NCI-H524 (cell line): ENCODE data around the gene MBP.

Experiments
- DNase-seq, 2 experiments: peaks; one replicate each; lab custom pipeline; 2025; lab: John Stamatoyannopoulos, UW

MBP gene

DNA sequence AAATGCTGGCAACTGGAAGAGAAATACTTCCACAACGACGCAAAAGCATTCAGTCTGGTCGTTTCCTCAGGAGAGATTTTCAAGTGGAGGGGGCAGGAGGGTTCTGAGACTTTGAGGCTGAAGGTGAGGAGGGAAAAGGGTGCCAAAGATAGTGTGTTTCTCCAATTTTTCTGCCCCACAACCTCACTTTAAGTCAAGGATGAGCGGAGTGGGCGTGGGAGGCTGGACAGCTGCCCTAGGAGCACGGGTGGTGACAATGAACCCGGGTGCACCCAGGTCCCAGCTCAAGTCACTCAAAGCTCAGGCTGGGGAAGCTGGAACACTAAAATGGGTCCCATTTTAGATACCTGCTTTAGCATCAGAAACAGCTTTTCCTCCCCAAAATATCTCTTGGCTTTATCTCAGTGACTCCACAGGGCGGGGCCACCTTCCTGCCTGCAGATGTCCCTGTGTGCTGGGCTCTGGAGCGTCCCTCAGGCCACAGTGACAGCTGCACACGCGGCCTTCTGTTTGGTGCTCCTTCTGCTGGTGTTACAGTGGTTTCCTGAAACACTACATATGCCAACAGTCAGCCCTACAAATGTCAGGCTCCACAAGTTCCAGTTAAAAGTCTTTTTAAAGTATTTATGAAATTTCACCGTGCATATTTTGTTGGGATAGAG, 1.4 kb upstream of the MBP start:
- peak; percentile 8 to 74 for DNase-seq

DNA sequence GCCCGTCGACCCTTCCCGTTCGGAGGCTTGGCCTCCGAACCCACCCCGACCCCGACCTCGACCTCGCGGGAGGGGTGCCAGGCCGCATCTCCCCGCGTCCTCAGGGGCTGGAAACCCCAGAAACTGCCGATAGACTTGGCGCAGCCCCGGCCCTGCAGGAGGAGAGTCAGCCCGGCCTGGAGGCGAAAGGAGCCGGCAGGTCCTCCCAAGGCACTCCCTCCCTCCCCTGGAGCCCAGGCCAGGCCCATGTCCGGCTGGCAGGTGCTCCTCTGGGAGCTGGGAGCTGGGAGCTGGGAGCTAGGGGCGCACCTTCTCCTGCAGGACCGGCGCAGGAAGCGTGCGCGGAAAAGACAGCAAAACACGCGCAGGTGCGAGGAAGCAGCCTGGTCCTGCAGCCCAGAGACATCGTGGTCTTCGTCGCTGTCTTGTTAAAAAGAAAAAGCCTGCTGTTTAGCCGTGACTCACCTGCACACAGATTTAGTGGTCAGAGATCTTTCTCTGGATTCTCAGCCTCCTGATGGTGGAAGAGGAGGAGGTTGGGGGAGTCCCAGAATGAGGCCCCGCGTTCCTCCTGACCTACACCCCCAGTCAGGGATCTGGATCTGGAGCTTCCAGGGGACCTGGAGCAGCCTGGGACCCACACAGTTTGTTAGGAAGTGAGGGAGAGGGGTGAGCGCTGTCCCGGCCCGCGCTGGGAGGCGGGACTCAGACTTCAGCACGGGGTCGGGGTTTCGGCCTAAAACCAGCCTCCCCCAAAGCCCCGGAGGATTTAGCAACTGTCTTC, 660 bp upstream of the MBP start:
- DNase-seq, result no peak

DNA sequence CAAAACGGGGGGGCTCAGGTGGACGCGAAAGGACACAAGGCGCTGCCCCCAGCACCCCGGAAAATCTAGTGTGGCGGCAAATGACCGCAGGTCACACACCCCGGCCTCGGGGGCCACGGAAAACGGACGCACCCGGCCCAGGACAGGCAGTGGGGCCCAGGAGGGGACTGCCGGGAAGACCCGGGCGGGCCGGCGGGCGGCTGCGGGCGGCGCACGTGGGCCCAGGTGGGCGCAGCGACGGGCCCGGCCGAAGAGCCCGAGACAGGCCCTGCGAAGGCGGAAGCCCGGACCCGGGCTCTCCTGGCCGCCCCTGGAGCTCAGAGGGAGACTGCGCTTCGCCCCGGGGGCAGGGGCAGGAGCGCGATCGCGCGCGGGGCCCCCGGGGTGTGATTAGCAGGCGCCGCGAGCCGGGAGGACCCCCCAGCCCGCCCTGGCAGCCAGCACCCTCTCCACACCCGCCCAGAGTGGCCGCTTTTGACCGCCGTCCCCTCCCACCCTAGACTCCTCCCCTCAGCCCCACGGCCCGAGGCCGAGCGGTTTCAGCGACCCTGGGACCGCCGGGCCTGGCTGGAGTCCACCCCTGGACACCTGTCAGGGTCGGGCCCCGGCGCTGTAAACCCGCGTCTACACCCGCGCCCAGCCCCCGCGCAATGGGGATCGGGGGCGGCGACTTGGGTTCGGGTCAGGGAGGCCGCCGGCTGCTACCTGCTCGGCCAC, 773 bp downstream of the MBP start:
- DNase-seq, result no peak

DNA sequence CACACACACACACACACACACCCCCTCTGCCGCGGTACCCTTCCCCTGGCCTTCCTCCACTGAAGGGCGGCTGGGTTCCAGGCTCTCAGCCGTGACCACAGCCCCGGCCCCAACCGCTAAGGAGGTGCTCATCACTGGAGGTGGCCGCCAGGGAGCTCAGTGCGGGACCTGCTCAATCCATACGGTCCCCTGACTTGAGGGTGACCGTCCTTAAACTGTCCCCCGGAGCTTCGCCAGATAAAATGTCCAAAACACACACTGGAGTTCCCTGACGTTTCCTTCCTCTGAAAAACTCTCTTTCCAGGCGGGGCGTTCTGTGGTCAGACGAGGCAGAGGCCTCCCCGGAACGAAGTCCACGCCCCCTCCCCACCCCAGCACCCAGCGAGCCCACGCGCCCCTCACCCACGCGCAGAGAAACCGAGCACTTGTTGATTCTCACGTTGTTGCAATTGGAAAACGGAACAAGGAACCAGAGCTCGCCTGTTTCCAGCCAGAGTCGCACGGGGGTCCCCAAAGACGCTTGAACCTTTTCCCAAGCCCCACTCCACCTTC, 1.4 kb downstream of the MBP start:
- DNase-seq, result no peak

DNA sequence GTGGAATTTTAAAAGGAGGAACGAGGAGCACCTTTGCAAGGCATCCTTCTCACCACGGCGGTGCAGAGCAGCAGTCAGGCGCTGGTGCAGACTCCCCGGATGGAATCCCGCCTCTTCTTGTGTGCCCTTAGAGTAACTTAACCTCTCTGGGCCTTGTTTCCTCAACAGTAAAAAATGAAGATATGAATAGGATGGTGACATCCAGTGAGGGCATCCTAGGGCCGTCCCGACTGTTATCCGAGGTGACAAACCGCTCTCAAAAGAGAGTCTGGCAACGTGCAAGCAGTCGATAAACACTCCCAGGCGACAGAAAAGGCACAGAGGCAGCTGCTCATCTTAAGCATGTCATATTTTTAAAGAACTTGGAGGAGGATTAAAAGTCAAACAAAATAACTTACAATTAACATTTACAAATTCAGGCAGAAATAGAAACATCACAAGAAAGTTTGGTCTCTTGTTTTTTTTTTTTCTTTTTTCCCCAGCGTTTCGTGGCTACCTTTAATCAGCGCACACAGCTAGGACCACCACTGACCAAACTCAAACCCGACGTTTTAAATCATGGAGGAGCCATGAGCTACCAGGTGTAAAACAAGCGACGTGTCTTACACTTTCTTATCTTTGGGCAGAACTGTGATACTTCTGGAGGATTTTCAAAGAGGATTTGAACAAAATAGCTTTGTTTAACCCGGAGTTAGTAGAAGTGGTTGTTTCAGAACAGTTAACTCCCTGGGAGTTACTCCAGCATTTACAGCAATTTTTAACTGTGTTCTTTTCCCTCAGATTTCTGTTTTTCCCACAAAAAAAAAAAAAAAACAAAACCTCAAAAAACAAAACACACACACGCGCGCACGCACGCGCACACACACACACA, 2.1 kb downstream of the MBP start:
- DNase-seq, result no peak

DNA sequence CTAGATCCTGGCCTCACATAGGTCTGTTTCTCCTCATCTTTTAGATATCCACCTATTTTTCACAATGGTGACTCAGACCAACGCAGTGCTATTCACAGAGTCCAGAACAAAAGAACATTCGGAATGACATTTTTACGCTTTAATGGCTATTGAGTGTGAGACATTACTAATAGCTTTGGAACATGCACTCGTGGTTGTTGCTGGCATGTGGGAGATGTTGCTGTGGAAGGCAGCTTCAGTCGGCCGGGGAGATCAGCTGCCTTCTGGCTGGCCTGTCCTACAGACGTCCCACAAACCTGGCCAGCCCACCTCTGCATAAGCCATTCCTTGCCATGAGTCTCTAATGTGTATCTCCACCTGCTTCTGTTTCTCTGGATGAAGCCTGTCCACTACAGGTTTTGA, 3.4 kb downstream of the MBP start:
- DNase-seq, result no peak

DNA sequence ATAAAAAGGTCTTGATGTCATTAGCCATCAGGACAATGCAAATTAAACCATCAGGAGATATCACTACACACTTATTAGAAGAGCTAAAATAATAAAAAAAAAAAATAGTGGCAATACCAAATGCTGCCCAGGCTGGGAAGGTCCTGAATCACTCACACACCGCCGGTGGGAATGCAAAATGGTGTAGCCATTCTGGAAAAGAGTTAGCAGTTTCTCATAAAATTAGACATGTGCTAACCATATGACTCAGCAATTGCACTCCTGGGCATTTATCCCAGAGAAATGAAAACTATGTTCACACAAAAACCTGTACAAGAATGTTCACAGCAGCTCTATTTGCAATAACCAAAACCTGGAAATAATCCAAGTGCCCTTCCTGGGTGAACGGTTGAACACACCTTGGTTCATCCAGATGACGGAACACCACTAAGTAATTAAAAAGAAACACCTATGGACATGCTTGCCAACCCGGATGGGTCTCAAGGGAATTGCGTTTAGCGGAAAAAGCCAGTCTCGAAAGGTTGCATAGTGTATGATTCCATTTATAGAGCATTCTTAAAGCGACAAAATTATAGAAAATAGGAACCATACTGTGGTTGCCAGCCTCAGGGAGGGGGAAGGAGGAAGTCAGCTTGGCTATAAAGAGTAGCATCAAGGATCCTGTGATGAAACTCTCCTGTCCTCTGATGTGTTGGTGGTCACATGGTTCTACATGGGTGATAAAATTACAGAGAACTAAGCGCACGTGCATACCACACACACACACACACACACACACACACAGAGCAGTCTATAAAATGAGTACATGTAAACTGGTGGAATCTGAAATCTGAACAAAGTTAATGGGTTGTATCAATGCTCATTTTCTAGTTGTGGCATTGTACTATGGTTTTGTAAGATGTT, 4.6 kb downstream of the MBP start:
- peak in 1 of 2 experiments; percentile 20 for DNase-seq

DNA sequence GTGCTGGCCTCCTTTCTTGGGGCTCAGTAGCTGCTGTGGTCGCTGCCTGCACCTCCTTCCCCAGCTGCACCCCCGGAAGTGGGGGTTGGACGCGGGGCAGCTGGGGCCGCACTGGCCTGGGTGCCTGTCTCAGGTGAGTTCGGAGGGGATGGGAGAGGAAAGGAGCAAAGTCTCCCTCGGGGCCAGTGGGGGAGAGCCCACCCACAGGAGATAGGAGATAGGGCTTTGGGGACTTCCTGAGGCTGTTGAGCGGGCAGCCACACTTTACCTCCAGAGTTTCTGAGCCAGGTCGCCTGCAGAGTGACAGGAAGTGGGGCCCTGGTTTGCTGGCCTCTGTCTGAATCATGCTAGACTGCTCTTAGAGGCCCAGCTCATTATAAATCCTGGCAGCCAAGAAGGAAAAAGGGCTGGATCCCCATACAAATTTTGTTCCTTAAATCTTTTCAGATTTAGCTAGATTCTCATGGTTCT, 8.1 kb downstream of the MBP start:
- DNase-seq, result no peak

DNA sequence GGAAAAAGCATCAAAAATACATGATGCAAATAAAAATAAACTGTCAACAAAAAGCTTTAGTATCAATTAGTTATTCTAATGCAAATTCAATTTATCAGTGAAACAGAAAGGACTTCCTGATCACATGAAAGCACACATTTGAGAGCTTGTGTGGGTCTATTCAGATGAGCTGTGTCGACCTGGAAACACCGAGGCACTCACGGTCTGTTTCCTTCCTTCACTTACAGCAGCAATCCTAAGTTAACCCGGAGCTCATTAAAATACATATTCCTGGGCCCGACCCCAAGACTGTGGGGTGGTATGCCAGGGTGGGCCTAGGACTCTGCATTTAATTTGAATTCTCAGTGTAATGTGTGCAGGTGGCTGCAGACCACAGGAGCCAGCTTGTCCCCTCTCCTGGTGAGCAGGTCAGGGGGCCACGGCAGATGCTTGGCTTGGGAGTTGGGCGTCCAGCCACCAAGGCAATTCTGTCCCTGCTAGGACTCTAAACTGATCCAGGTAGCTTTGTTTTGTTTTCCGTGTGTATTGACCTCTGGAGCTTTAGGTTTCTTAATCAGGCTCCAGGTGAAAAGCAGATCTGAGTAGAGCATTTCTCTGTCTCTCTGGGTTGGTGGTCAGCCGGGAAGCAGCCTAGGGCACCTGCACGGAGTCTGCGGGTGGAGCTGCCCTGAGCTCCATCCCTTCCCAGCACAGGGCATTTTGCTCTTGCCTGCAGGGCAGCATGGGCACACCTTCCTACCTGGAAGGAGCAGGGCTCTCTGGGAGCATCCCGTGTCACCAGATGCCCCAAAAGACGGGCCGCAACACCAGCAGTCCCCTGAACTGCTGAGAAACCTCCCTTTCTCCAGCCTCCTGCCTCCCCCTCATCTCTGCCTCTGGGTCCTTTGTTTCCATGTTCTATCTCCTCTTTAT, 9.0 kb downstream of the MBP start:
- DNase-seq, result no peak

DNA sequence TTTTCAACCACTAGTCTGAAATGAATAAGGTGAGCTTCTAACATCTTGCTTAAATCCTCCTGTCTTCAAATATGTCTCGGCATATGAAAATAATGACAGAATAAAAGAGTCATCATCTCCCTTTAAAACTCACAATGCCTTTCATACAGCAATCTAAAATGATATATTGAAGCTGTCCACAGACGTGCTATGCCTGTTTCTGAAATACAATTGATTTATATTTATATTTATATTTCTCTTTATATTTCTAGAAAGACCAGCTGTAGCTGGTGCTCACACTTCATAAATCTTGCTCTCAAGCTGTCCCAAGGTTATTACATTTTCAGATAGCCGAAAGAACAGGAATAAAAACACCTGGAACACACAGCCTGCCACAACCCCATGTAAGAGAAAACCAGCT, 11.1 kb downstream of the MBP start:
- no peak for DNase-seq

DNA sequence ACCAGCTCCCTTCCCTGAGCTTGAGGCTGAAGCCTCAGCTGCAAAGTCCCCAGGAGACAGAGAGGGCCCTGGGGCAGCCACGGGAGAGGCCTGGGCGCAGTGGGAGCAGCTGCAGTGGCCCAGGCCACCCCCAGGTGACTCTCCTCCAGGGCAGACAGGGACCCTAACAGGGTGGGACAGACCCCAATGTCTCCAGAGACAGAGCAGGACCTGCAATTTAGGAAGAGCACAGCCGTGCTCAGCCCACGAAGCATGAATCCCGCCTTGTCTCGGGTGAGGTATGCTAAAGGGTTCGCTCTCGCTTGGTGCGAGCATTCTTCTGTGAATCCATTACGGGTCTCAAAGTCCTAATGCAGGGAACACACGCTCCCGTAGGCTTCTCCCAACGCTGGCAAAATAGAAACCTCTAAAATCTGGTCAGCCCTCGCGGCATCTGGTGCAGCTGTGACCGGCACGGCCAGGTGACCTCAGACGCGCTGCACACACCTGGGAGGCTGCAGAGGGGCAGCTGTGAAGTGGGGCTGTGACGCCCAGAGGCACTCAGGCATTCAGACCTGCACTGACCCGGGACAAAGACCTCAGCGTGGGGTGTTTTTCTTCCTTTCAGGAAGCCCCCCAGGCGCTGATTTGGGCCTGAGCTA, 12.6 kb downstream of the MBP start:
- DNase-seq, result no peak

DNA sequence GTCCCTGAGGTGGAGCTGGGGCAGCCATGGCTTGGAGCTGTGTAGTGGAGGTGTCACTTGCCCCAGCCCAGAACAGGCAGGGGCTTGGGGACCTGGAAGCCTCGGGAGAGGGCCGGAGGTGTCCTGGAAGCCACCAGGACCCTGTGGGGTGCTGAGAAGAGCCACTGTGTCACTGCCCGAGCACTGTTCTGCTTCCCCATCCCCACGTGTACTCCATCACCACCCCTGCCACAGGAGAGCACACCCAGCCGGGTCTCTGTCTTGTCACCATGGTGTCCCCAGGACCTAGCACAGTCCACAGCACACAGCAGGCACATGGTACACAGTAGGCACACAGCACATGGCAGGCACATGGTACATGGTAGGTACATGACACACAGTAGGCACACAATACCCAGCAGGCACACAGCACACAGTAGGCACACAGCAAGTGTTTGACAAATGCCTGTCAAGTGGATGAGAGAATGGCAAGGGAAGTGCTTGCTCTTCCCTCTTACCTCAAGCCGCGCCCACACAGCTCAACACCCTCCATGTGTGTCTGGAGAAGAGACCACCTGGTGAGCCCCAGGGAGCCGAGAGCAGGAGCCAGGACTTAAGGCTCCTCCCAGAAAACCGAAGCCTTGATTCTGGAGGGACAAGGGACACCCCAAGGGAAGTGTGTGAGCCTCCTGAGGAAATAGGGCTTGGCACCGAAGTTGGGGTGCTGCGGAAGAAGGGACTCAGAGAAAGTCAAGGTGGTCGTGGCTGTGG, 13.3 kb downstream of the MBP start:
- no peak for DNase-seq

DNA sequence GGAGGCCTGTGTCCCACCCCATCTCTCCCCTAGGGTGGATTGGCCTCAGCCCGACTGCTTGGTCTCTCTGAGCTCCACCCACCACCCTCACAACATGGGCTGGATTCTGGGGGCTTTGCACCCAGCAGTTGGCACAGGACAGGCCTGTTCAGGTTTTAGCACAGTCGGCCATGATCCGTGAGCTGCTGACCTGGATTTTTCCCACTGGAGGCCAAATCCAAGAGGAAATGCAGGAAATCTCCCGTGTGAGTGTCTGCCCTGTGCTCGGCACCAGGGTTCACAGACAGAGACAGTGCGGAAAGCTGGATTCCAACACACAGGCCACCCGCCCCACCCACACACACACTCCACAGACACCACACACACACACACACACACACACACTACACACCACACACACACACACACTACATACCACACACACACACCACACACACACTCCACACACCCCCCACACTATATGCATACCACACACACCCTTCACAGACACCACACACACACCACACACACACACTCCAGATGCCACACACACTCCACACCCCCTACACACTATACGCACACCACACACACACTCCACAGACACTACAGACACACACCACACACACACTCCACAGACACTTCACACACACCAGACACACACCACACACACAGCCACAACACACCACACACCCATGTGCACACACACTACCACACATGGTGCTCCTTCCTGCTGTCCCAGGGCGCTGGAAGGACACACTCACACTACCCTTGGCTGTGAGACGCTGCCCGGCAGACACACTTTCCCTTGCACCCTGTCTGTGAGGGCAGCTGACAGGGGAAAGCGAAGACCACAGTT, 14.1 kb downstream of the MBP start:
- DNase-seq, result no peak

DNA sequence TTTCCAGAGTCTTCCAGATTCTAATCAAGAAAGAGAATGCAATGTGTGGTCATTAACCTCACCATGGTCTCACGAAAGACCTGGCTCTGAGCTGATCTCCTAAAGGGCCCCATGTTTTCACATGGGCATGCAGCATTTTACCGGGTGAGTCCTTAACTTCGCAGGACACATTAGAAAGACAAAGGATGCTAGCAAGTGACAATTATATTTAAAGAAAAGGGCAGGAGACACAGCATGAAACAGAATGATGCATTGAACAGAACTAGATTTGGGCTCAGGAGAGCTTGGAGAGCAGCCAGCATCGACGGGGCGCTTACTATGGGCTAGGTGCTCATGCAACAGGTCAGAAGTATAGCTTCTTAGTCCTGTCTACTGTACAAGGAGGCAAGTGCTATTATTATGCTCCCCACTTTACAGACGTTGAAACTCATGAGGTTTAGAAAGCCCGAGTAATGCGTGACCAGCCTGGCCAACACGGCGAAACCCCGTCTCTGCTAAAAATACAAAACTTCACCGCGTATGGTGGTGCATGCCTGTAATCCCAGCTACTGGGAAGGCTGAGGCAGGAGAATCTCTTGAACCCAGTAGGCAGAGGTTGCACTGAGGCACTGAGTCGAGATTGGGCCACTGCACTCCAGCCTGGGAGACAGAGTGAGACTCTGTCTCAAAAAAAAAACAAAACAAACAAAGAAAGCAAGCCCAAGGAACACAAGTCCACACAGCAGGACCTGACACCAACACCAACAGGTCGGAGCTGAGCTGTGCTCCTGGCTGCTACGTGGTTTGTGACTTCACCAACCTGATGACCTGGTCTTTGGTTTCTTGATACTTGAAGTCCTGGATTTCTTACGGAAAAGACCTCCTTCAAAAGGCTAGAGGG, 16.1 kb downstream of the MBP start:
- DNase-seq, result no peak

DNA sequence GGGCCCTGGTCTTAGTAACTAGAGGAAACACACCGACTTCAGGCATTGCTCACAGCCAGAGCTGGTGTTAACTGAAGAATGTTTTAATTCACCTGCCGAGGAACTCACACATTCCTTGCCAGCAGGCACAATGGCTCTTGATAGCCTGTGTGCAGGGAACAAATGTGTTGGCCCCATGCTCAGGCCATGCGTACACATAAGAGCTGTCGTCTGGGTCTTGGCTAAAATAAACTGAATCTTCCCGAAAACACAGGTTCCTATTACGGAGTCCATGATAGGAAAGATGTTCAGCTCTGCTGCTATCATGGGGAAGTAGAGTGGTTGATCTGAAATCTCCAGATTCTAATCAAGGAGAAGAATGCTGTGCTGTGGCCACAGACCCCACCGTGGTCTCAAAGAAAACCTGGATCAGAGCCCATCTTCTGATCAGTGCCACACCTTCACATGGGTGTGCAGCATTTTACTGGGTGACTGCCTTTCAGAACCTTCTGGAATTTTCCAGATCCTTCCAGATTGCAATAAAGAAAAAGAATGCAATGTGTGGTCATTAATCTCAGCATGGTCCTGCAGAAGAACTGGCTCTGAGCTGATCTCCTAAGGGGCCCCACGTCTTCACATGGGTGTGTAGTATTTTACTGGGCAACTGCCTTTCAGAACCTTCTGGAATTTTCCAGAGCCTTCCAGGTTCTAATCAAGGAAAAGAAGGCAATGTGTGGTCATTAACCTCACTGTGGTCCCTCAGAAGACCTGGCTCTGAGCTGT, 17.2 kb downstream of the MBP start:
- DNase-seq, result no peak
